C4-2B (cell line): ENCODE measurements around the gene THTPA.

Experiments
- CTCF ChIP-seq: fragments of 450-650 bp; conservative IDR thresholded peaks from 2 replicates; pipeline ENCODE4 v1.5.1; 2017; ENCODE audit warnings: mild to moderate bottlenecking
- ZFX ChIP-seq: fragments of 450-650 bp; IDR thresholded peaks from 2 replicates; pipeline ENCODE4 v1.6.1; 2017

- TF ChIP-seq CTCF (no peak), ZFX (no peak)
These were observed 15.8 kb downstream of the THTPA start for GRCh38 chr14:23571701-23572523.
